NCI-H526 (cell line): ENCODE measurements around the gene TMEM243.
"Not testable (repeated sequence)": the region's sequence is repeated elsewhere in the genome, so short reads cannot be mapped to it uniquely, and the experiment has no call there.

Experiments used
- DNase-seq, 2 experiments: peaks; one replicate each; lab custom pipeline; 2025; lab: John Stamatoyannopoulos, UW

The TMEM243 gene

GRCh38 chr7:87210506-87210905 lies 9.0 kb downstream of the TMEM243 start:
- no peak for DNase-seq

DNA sequence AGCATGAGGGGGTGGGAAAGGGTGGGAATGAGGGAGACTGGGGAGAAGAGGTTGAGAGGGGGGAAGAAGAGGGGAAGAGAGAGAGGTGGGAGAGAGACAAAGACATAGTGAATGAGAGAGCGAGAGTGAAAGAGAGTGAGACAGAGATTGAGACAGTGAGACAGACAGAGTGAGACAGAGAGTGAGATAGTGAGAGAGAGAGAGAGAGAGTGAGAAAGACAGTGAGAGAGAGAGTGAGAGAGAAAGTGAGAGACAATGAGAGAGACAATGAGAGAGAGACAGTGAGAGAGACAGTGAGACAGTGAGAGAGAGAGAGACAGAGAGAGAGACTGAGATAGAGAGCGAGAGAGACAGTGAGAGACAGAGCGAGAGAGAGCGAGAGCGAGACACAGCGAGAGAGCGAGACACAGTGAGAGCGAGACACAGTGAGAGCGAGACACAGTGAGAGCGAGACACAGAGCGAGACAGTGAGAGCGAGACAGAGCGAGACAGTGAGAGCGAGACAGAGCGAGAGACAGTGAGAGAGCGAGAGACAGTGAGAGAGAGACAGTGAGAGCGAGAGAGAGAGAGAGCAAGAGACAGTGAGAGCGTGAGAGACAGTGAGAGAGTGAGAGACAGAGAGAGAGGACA lies 10.1 kb downstream of the TMEM243 start:
- no peak for DNase-seq

- DNase-seq = no peak
Measured at GRCh38 chr7:87206361-87206760, 13.2 kb downstream of the TMEM243 start.

GRCh38 chr7:87205701-87206100 lies 13.8 kb downstream of the TMEM243 start:
- not testable (repeated sequence) for DNase-seq

- DNase-seq = no peak
Measured at GRCh38 chr7:87204933-87205332, 14.6 kb downstream of the TMEM243 start.

DNA sequence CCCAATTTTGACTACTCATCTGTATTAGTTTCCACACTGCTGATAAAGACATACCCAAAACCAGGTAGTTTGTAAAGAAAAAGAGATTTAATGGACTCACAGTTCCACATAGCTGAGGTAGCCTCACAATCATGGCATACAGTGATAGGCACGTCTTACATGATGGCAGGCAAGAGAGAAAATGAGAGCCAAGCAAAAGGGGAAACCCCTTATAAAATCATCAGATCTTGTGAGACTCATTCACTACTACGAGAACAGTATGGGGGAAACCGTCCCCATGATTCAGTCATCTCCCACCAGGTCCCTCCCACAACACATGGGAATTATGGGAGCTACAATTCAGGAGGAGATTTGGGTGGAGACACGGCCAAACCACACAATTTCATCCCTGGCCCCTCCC lies 15.6 kb downstream of the TMEM243 start:
- not testable (repeated sequence) for DNase-seq

- no peak for DNase-seq
Measured at GRCh38 chr7:87202705-87203104, 16.8 kb downstream of the TMEM243 start.

- DNase-seq = no peak
Measured at GRCh38 chr7:87202208-87202607, 17.3 kb downstream of the TMEM243 start.

GRCh38 chr7:87199700-87200450 lies 19.7 kb downstream of the TMEM243 start:
- no peak for DNase-seq

- no peak for DNase-seq
Measured at GRCh38 chr7:87199241-87199640, 20.3 kb downstream of the TMEM243 start.

DNA sequence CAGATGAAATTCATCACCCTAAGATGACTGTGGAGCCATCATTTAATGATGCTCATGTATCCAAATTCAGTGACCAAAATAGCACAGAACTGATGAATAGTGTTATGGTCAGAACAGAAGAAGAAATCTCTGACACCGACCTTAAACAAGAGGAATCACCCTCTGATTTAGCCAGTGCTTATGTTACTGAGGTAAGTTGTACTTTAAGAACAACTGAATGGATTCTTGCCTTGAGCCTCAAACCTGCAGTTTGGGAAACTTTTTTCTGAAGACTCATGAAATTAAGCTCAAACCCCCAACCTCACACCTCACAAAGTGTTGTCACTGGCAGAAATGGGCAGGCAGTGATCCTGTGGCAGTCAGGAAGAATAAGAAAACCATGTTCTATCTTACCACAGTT lies 25.6 kb downstream of the TMEM243 start:
- DNase-seq = no peak

DNA sequence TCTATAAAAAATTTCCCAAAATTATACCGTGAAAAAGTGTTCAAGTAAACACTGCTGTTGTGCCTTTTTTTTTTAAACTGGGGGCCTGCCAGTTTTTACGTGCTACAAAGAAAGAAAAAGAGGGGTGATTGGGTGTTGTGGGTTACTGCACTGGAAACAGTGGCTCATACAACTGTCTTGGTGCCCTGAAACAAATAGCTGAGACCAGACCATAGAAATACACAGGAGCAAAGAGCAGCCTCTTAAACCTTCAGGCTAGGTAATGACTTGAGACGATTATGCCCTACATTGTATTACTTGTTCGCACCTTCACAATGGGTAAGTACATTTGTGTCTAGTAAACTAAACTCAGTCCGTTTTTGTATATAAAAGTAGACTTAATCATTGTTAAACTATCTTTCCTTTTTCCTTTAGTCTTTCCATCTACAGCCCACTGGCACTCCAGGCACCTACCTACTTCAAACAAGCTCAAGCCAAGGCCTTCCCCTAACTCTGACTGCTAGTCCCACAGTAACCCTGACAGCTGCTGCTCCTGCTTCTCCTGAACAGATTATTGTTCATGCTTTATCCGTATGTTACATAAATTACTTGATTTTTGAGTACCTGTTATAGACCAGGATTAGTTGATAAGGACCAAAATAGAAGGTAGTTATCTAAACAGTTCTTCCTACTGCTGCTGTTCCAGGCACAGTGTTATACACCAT lies 26.6 kb downstream of the TMEM243 start:
- no peak for DNase-seq

- DNase-seq = no peak
Measured at GRCh38 chr7:87190783-87191182, 28.7 kb downstream of the TMEM243 start.

DNA sequence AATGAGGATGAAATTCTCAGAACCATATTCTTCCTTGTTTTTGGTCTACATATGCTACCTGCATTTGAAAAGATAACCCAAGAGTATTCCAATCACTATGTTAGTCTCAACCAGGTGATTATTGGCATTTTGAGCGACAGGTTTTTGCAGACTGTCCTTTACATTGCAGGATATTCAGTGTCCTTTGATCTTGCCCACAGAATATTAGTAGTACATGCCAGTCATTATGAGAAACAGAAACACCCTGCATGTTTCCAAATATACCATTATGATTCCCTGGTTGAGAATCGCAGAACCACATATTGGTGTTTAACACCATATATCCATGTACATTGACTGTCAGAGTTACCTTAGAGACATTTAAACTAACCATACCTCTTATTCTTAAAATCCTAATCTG lies 30.6 kb downstream of the TMEM243 start:
- no peak for DNase-seq

GRCh38 chr7:87187120-87187519 lies 32.4 kb downstream of the TMEM243 start:
- DNase-seq = no peak

DNA sequence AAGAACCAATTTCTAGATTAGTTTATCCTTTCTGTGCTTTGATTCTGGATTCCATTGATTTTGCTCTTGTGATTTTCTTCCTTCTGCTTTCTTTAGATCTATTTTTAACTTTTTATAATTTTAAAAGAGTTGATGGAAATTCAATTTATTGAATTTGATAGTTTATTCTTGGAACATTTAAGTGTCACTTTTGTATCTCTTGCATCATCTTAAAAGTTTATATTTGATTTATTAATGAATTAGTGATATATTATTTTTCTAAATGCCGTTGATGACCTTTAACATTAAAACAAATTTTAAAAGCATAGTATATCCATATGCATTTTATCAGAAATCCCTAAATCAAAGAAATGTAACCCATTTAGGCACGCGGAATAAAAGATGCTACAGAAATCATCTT lies 40.4 kb downstream of the TMEM243 start:
- no peak for DNase-seq

DNA sequence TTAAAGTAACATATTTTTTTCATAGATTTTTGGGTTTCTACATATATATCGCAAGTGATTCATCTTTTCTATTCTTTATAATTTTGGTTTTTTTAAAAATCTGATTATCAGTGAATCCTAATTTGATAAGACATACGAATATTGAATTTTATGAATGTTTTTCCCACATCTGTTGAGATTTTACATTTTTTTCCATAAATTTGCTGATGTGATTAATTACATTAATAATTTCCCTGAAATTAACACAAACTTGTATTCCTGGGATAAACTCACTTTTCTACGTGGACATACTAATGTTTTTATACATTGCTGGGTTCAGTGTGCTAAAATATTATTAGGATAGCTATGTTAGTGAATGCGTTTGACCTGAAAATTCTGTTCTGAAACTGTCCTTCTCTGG lies 41.2 kb downstream of the TMEM243 start:
- DNase-seq = no peak

- DNase-seq = no peak
Measured at GRCh38 chr7:87173471-87173870, 46.1 kb downstream of the TMEM243 start.

GRCh38 chr7:87171282-87171934 lies 48.1 kb downstream of the TMEM243 start:
- no peak for DNase-seq

DNA sequence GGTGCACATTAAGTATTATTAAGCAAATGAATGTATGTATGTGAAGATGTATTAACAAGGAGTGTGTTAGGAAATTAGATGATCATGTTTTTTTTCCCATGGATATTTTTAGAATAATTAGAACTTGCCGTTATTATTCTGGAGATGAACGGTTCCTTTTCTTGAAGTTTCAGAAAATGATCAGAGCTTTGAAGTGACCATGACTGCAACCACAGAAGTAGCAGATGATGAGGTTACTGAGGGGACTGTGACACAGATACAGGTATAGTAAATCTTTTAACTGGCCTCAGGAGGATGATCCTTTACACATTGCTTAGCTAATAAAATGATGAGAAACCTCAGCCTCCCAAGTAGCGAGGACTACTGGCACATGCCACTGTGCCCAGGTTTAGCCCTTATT lies 48.7 kb downstream of the TMEM243 start:
- no peak for DNase-seq

DNA sequence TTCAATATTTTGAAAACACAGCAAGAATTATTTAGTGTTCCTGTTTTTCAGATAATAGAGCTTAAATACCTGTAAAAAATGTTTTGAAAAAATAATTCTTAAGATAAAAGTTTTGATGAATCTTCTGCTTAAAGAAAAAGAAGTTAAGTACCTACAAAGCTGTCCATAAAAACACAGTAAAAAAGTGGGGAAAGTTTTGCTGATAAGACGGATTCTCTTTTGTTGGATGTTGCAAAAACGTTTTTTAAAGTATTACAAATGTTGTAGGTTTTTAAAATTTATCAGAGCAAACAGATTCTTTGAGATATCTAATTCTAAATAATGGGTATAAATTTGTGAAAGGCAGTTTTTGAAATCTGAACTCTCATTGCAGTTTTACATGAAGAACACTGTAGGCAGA lies 55.1 kb downstream of the TMEM243 start:
- no peak for DNase-seq

DNA sequence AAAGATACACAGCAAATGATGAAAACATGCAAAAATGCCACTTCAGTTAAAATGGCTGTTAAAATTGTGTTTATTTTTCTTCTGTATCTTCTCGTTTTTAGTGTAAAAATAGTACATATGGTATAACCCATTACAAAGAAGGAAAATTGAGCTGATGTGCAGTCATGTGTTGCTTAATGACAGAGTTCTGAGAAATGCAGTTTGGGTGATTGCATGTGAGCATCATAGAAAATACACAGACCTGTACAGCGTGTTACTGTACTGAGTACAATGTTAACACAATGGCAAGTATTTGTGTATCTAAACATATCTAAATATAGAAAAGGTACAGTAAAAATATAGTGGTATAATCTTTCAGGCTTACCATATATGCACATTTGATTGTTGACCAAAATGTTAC lies 60.0 kb downstream of the TMEM243 start:
- no peak for DNase-seq

DNA sequence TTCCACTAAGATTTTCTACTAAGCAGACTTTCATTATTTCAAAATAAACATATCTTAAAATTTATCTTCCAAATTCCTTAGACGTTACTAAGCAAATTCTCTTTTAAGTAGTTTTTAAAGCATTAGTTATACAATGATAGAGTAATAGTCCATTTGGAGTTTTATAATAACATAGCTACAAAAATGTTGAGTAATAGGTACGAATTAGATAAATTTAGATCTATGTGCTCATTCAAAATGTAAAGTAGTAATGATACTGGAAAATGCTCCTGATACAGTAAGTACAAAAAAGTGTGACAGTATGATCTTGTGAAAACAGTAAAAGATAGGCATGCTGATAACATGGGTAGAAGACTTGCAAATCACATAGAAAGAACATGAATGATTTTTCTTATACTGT lies 62.8 kb downstream of the TMEM243 start:
- no peak for DNase-seq
